GM19468 (cell line): ENCODE data around the gene HGS.

Experiments used
- ATAC-seq: cut with Tn5 transposase; IDR thresholded peaks from one replicate; pipeline ENCODE4 v1.9.1; 2021; ENCODE audit warnings: mild to moderate bottlenecking, moderate library complexity, moderate number of reproducible peaks; ENCODE audit not compliant: unreplicated experiment; ENCODE audit errors: extremely low read depth

The HGS gene, protein sequence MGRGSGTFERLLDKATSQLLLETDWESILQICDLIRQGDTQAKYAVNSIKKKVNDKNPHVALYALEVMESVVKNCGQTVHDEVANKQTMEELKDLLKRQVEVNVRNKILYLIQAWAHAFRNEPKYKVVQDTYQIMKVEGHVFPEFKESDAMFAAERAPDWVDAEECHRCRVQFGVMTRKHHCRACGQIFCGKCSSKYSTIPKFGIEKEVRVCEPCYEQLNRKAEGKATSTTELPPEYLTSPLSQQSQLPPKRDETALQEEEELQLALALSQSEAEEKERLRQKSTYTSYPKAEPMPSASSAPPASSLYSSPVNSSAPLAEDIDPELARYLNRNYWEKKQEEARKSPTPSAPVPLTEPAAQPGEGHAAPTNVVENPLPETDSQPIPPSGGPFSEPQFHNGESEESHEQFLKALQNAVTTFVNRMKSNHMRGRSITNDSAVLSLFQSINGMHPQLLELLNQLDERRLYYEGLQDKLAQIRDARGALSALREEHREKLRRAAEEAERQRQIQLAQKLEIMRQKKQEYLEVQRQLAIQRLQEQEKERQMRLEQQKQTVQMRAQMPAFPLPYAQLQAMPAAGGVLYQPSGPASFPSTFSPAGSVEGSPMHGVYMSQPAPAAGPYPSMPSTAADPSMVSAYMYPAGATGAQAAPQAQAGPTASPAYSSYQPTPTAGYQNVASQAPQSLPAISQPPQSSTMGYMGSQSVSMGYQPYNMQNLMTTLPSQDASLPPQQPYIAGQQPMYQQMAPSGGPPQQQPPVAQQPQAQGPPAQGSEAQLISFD

DNA sequence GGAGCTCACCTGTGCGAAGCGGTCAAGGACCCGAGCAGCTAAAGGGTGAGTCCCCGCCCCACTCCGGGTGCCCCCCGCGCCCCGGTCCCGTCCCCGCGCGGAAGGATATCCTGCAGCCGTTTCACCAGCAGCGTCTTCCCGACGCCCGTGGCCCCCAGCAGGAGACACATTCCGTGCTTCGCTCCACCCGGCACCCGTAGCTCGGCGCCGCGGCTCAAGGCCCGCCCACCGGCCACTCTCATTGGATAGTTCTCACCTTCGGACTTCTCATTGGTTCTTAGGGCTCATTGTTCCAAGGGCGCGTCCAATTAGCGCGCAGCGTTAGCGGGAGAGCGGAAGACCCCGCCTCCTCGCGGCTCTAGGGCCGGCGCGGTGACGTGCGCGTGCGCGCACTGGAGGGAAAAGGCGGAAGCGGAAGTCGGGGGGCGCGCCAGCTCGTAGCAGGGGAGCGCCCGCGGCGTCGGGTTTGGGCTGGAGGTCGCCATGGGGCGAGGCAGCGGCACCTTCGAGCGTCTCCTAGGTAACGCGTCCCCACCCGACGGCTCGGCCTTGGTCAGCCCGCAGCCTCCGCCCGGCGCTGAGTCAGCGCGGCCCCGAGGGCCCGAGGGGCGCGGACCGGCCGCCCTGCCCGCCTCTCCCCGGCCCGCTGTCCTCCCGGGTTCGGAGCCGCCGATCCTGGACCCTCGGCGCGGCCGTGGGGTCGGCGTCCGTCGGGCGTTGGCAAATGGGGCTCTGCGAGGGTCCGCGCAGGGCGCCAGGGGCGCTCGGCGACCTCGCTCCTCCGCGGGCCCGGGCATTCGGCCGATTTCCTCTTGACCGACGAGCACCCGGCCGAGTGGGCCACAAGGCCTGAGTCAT lies at the start of gene HGS, which contains the start of gene ARL16:
HGS (plus strand) TSS at position 428 of the 858 bp plus-strand sequence; CDS start at position 484, 56 bp downstream.
ARL16 (minus strand) TSS at position 214 of the 858 bp plus-strand sequence; CDS start at position 170, 44 bp downstream.
- ATAC-seq: peak; percentile 80

DNA sequence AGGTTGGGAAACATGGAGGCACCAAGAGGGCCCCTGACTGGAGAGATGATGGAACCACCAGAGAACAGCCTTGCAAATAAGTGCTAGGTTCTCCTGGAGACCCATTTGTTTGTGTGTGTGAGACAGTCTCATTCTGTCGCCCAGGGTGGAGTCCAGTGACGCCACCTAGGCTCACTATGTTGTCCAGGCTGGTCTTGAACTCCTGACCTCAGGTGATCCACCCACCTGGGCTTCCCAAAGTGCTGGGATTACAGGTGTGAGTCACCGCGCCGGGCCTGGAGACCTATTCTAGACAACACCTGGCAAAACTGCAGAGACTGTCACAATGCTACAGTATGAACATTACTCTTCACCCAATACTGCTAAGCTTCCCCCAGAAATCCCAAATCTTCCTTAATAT lies 48.4 kb upstream of the HGS start:
- no peak for ATAC-seq

DNA sequence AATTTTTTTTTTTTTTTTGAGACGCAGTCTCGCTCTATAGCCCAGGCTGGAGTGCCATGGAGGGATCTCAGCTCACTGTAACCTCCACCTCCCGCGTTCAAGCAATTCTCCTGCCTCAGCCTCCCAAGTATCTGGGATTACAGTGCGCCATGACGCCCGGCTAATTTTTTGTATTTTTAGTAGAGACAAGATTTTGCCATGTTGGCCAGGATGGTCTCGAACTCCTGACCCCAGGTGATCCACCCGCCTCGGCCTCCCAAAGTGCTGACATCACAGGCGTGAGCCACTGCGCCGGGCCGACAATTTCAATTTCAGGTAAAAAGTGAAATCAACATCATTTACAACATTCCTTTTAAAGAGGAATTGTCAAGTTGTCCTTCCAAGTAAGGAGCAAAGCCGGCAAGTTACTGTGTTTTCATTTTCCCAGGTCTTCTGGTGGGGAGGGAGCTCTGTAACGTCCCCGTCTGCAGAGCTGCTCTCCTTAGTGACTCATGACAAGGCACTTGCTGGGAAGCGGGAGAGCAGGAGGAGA lies 47.8 kb upstream of the HGS start:
- ATAC-seq: no peak

DNA sequence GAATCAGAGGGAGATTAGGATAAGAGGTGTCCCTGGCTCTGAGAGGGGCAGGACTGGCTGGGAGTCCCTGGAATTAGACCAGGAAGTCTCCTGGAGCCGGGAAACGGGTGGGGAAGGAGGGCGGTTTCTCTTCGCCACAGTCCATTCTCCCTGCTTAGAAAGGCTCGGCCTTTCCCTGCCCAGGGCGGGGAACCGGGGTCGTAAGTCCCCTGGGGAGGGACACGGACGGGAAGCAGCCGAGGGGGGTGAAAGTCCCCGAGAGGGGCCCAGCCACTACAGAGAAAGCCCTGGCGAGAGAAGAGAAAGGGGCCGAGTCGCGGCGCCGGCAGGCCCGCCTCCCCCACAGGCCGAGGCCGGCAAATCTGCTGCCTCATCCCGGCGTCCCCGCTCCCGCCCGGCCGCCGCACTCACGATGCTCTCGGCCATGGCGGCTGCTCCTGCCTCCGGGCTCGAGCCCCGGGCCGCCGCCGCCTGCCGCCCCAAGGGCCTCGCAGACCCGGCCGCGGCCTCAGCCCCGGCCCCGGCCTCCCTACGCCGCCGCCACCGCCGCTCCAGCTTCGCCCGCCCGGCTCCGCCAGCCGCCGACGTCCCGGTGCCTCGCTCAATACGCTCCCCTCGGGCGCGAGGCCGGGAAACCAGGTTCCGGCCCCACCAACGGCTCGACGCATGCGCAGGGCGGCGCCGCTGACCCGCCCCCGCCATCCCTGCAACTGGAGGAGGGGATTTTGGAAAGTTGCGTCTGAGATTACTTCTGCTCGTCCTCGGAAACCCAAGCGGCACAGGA lies 47.1 kb upstream of the HGS start, which contains the start of the genes NPLOC4 and TSPAN10:
NPLOC4 (minus strand) TSS at position 608 of the 784 bp plus-strand sequence; CDS start at position 426, 182 bp downstream.
TSPAN10 (plus strand) TSS at position 692 of the 784 bp plus-strand sequence. CDS start 5,217 bp downstream, outside the sequence.
- ATAC-seq: peak; percentile 54

DNA sequence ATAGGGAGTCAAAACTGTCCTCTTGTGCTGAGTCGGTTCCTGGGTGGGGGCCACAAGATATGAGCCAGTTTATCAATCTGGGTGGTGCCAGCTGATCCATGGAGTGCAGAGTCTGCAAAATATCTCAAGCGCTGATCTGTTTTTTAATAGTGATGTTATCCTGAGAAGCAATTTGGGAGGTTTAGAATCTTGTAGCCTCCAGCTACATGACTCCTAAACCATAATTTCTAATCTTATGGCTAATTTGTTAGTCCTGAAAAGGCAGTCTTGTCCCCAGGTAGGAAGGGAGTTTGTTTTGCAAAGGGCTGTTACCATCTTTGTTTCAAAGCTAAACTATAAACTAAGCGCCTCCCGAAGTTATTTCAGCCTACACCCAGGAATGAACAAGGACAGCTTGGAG lies 45.1 kb upstream of the HGS start:
- ATAC-seq: no peak

DNA sequence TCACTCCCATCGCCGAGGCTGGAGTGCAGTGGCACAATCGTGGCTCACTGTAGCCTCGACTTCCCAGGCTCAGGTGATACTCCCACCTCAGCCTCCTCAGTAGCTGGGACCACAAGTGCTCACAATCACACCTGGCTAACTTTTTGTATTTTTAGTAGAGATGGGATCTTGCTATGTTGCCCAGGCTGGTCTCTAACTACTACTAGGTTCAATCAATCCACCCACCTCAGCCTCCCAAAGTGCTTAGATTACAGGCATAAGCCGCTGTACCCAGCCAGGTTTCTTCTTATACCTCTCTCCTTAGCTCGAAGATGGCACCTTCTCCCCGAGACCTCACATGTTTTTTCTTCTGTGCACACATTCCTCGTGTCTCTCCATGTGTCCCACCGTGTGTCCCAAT lies 43.8 kb upstream of the HGS start:
- no peak for ATAC-seq

DNA sequence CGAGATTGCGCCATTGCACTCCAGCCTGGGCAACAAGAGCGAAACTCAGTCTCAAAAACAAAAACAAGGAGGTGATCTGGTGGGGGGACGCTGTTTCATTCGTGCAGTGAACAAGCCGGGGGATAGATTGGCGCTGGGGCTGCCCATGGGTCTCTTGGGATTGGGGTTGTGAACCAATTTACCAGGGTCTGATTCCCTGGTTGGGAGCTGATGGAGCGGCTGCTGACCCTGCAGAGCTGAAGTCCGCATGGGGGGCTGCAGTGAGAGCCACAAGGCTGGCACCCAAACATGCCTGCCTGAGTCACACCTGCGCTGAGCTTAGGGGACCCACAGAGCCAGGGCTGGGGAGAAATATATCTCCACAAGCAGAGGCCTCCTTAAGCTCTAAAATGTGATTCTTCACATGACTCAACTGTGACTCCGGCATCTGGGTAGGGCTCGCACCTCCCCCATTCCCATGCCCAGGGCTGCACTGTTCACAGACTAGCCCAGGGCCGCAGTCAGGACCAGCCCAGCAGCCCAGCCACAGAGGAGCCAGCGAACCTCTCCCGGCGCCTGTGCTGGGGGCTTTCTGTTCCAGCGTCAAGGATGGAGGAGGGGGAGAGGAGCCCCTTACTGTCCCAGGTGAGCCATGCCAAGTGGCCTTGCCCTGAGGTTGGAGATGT lies 41.9 kb upstream of the HGS start:
- ATAC-seq: no peak

DNA sequence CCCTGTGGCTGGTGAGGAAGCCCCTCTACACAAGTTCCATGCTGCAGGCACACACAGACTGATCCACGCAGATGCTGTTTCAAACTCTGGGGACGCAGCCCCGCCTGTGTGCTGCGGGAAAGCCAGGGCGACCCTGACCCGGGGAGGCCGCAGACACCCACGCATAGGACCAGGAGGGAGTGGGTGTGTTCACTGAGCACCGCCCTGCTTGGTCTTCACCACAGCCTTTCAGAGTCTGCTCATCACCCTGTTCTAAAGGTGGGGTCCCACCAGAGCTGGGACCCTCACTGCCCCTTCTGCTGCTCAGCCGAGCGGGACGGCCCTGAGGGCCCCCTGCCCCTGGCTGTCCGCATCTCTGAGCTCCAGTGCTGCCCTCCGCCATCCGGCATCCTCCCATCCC lies 39.3 kb upstream of the HGS start:
- ATAC-seq: no peak

DNA sequence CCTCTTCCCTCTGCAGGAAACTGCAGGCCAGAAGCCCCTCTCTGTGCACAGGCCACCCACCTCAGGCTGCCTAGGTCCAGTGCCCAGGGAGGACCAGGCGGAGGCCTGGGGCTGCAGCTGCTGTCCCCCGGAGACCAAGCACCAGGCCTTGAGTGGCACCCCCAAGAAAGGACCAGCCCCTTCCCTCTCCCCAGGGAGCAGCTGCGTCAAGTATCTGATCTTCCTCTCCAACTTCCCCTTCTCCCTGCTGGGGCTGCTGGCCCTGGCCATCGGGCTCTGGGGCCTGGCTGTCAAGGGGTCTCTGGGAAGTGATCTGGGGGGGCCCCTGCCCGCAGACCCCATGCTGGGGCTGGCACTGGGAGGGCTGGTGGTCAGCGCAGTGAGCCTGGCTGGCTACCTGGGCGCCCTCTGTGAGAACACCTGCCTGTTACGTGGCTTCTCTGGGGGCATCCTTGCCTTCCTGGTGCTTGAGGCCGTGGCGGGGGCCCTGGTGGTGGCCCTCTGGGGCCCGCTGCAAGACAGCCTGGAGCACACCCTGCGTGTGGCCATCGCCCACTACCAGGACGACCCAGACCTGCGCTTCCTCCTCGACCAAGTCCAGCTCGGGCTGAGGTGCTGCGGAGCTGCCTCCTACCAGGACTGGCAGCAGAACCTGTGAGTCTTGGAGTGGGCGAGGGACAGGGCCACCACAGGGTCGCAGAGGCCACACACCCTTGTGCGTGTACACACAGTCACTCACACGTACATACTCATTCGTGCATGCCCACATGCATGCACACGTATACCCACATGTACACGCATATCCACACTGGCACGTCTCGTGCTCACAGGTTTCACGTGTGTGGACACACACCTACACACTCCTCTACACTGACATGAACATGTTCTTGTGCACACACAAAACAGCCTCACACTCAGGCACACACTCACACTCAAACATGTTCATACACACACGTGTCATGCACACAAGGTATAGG lies 38.5 kb upstream of the HGS start:
- ATAC-seq: no peak

DNA sequence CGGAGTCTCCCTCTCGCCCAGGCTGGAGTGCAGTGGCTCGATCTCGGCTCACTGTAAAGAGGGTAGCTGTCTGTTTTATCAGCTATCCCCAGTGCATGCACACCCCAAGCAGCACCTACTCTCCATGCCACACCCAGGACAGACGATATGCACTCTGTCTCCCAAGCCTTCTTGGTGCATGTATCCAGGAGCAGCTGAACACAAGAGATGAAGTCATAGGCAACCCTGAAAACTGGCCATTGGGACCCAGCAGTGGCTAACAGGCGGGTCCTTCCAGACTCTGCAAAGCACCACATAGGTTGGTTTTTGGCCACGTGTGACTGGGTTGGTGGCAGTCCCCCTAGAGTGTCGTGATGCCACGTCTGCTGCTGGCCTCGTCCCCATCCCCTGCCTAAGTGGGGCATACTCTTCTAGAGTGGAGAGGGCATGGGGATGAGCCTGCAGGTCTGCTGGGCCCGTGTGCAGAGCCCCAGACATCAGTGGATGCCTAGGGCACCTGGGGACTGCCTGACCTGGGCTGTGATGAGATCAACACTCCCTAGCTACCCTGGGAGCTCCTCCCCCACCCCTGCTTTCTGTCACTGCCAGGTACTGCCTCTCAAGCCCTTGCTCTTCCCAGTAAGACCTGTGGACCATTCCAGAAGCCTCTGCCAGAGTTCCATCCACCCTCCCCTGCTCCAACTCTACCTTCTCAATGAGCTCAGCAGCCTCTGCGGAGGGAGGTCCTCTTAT lies 36.8 kb upstream of the HGS start:
- ATAC-seq: no peak

DNA sequence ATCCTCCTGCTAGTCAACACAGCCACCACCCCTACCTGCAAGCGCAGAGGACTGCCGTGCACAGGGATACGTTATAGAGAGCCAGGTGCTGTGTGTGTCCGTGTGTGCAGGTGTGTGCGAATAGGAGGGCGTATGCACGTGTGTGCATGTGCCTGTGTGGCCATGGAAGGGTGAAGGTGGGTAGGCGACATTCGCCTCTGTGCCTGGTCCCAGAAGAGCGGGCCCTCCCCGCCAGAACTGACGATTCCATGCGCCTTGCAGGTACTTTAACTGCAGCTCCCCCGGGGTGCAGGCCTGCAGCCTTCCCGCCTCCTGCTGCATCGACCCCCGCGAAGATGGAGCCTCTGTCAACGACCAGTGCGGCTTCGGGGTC lies 36.2 kb upstream of the HGS start:
- ATAC-seq: no peak

DNA sequence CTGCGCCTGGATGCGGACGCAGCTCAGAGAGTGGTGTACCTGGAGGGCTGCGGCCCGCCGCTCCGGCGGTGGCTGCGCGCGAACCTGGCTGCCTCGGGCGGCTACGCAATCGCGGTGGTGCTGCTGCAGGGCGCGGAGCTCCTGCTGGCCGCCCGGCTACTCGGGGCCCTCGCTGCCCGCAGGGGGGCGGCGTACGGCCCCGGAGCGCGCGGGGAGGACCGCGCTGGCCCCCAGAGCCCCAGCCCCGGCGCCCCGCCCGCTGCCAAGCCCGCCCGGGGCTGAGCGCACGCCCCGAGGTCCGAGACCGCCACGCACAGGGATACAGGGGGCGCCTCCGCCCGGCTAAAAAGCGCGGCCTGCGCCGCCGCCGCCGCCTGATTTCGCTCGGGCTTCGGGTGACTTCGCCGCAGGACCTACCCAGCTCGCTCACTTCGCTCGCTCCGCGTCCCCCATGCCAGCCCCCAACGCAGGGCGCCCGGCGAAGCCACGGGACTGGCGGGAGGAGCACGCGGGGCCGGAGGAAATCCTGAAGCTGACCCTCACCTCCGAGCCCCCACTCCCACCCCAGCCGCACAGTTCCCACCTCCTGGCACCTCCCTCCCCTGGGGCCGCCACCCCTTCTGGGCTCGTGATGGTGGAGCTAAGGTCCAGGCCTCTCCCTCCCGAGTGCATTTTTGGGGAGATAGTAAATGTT lies 35.7 kb upstream of the HGS start:
- no peak for ATAC-seq

DNA sequence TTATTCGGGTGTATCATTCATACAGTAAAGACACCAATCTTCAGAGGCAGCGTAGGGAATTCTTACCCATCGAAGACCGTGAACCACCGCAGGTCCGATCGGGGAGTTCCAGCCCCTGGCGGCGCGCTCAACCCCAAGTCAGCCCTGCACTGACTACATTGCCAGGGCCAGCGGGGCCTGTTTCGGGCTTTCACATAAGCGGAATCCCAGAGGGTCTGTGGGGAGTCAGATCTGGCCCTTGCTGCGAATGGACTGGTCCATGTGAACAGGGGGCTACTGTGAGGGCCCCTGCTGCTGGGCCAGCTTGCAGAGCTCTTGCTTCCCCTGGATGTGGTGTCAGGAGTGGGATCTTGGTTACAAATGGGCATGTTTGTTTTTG lies 35.1 kb upstream of the HGS start:
- no peak for ATAC-seq

DNA sequence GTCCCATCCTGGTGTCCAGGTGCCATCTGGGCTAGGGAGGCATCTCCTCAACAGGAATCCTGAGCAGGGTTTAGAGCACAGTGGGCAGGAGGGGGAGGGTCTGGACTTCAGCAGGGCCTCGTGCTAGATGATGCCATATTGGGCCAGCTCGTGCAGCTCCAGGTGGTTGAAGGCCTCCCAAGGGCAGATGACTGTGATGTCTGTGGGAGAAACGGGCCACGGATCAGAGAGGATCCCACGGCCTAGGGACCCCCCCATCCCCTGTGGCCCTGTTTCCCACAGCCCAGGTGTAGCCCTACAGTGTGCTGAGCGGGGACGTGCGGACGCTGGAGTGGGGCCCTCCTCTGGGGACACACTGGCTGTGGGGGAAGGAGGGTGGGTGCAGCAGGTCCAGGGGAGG lies 32.9 kb upstream of the HGS start:
- no peak for ATAC-seq

DNA sequence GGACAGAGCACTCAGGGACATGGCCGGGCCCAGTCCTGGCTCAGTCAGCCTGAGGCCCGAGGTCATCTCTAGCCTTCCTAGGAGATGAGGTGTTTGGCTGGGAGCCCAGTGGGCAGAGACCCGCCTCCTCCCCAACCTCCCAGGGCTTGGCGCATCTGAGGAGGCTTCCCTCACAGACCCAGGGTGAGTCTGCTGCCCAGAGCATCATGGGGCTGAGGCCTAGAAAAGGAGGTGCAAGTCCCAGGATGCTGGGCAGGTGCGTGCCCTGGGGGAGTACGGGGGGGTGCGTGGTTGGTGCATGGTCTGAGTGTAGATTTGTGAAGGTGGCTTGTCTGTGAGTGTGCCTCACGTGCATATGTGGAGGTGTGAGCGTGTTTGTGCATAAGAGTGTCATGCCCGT lies 32.1 kb upstream of the HGS start:
- ATAC-seq: no peak
